HepG2 (cell line): Measurements from ENCODE around the gene BCL2L11. TPM values are rescaled to one million over a fixed set of nuclear protein-coding genes. Genes with fewer than 3 reads are reported as not detected.
A peak's percentile ranks its signal among the peaks of the same experiment; 100 is the strongest.

Source experiments
- ATRX ChIP-seq: sonication (generic); formaldehyde crosslinking; IDR thresholded peaks from 2 replicates; pipeline ENCODE4 v1.4.0; 2020; ENCODE audit warnings: missing genetic modification reagents, borderline replicate concordance
- BHLHE40 ChIP-seq: IDR thresholded peaks from 2 replicates; pipeline ENCODE4 v1.6.1; 2011; ENCODE audit warnings: low read length, improper control_type of control experiment
- DMAP1 ChIP-seq: IDR thresholded peaks from 2 replicates; pipeline ENCODE4 v1.6.1; 2016
- E2F2 ChIP-seq: sonication (generic); formaldehyde crosslinking; IDR thresholded peaks from 2 replicates; pipeline ENCODE4 v1.4.0; 2020; ENCODE audit warnings: missing genetic modification reagents, borderline replicate concordance
- HCFC1 ChIP-seq: fragments of 150-350 bp; IDR thresholded peaks from 2 replicates; pipeline ENCODE4 v1.6.1; 2014; ENCODE audit warnings: low read depth, low read length
- HMG20A ChIP-seq: IDR thresholded peaks from 2 replicates; pipeline ENCODE4 v1.6.1; 2016; ENCODE audit warnings: borderline replicate concordance
- KDM5A ChIP-seq: fragments of 200-600 bp; sonication (generic); IDR thresholded peaks from 2 replicates; pipeline ENCODE4 v1.7.0; 2018; ENCODE audit warnings: antibody characterized with exemption, mild to moderate bottlenecking, low read length, borderline replicate concordance
- PCBP1 ChIP-seq: fragments of 200-400 bp; formaldehyde crosslinking; IDR thresholded peaks from 2 replicates; pipeline ENCODE4 v1.6.1; 2017; ENCODE audit warnings: mild to moderate bottlenecking, low read depth, low read length, borderline replicate concordance
- PHF5A ChIP-seq: IDR thresholded peaks from one replicate; pipeline ENCODE4 v1.6.1; 2018; ENCODE audit warnings: low read depth, missing genetic modification reagents; ENCODE audit not compliant: unreplicated experiment
- PPARG ChIP-seq: conservative IDR thresholded peaks from 2 replicates; pipeline ENCODE4 v1.6.1; 2016; ENCODE audit warnings: missing biosample characterization, missing genetic modification reagents
- SNAI1 ChIP-seq: sonication (generic); formaldehyde crosslinking; IDR thresholded peaks from 2 replicates; pipeline ENCODE4 v1.5.0; 2020; ENCODE audit warnings: mild to moderate bottlenecking, missing genetic modification reagents, borderline replicate concordance
- TBX3 ChIP-seq: fragments of 450-650 bp; IDR thresholded peaks from 2 replicates; pipeline ENCODE4 v1.6.1; 2017; ENCODE audit warnings: antibody characterized with exemption, mild to moderate bottlenecking, inconsistent platforms, borderline replicate concordance
- U2AF1 ChIP-seq: fragments of 200-400 bp; formaldehyde crosslinking; optimal IDR thresholded peaks from 2 replicates; pipeline ENCODE3; 2017; ENCODE audit warnings: mild to moderate bottlenecking, low read depth, low read length
- ZBTB7A ChIP-seq: sonication (generic); formaldehyde crosslinking; IDR thresholded peaks from 2 replicates; pipeline ENCODE4 v1.8.0; 2022; ENCODE audit warnings: mild to moderate bottlenecking, missing genetic modification reagents
- ZNF124 ChIP-seq: sonication (generic); formaldehyde crosslinking; IDR thresholded peaks from 2 replicates; pipeline ENCODE4 v1.4.0; 2020; ENCODE audit warnings: missing genetic modification reagents
- ZNF20 ChIP-seq: sonication (generic); formaldehyde crosslinking; IDR thresholded peaks from 2 replicates; pipeline ENCODE4 v1.4.0; 2020; ENCODE audit warnings: mild to moderate bottlenecking, moderate library complexity, missing genetic modification reagents
- ZNF24 ChIP-seq: fragments of 450-650 bp; IDR thresholded peaks from 2 replicates; pipeline ENCODE4 v1.6.1; 2017; ENCODE audit warnings: antibody characterized with exemption, mild to moderate bottlenecking
- ZNF3 ChIP-seq: IDR thresholded peaks from 2 replicates; pipeline ENCODE4 v1.7.0; 2017; ENCODE audit warnings: inconsistent platforms
- ZNF432 ChIP-seq: sonication (generic); formaldehyde crosslinking; IDR thresholded peaks from 2 replicates; pipeline ENCODE4 v1.5.0; 2020; ENCODE audit warnings: missing genetic modification reagents, mild to moderate bottlenecking, borderline replicate concordance
- polyA plus RNA-seq, 8 experiments: library from polyadenylated mRNA; depleted of rRNA in 3 of 8; stranded (reverse) in 7 of 8; unstranded in 1 of 8; fragments of >200 nt; fragmentation: Illumina TruSeq in 4 of 8; extraction: Trizol in 4 of 8; gene quantifications; 2 replicates each; pipeline versions ENCODE4 v1.2.1 to v1.2.3, GENCODE V29; 2011 to 2016; ENCODE audit warnings: low read depth in 4 of 8, missing spikeins in 1 of 8, mixed read lengths in 1 of 8; ENCODE audit not compliant: insufficient read depth in 1 of 8
- total RNA-seq, 5 experiments: library from RNA; depleted of rRNA; stranded (reverse); fragments of >200 nt; fragmentation: Illumina TruSeq; extraction: Trizol; gene quantifications; 2 replicates each; pipeline ENCODE4 v1.2.3, GENCODE V29; 2016; ENCODE audit warnings: low read depth in 1 of 5
- TF ChIP-seq, protein P1 (sequence below): sonication (generic); formaldehyde crosslinking; IDR thresholded peaks from 2 replicates; pipeline ENCODE4 v1.4.0; 2020; ENCODE audit warnings: missing genetic modification reagents
- TF ChIP-seq, protein P2 (sequence below): sonication (generic); formaldehyde crosslinking; IDR thresholded peaks from 2 replicates; pipeline ENCODE4 v1.5.1; 2020; ENCODE audit warnings: mild to moderate bottlenecking, missing genetic modification reagents, moderate library complexity
- TF ChIP-seq, protein P3 (sequence below): sonication (generic); formaldehyde crosslinking; IDR thresholded peaks from 2 replicates; pipeline ENCODE4 v1.4.0; 2020; ENCODE audit warnings: missing genetic modification reagents
- TF ChIP-seq, protein P4 (sequence below): IDR thresholded peaks from 2 replicates; pipeline ENCODE4 v1.6.1; 2016; ENCODE audit warnings: missing genetic modification reagents, missing compliant biosample characterization

The BCL2L11 gene
- total and polyA plus RNA-seq, 2 of the 13 experiments (the other 11 are each of a cell fraction or from before 2014, with no cell fraction given): 6.1 to 9.7 TPM

DNA sequence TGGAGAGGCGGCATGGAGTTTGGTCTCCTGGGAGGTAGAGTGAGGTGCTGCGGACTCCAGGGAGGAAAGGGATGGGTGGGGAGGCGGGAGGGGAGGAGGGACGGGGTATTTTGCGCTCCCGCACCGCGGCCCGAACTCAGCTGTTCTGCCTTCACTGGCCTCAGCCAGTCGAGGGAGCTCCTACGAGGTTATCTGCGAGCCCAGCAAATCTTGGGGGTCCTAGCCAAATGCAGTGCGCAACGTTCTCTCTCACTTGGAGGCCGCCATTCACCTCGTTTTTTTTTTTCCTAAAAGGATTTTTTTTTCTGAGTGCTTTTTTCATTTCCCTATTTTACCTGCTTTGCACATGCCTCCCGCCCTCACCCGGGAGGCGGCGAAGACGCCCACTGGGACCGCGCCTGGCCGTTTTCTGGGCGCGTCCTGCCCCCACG is 877 bp upstream of the BCL2L11 start (continued):
- TF ChIP-seq, protein P1, sequence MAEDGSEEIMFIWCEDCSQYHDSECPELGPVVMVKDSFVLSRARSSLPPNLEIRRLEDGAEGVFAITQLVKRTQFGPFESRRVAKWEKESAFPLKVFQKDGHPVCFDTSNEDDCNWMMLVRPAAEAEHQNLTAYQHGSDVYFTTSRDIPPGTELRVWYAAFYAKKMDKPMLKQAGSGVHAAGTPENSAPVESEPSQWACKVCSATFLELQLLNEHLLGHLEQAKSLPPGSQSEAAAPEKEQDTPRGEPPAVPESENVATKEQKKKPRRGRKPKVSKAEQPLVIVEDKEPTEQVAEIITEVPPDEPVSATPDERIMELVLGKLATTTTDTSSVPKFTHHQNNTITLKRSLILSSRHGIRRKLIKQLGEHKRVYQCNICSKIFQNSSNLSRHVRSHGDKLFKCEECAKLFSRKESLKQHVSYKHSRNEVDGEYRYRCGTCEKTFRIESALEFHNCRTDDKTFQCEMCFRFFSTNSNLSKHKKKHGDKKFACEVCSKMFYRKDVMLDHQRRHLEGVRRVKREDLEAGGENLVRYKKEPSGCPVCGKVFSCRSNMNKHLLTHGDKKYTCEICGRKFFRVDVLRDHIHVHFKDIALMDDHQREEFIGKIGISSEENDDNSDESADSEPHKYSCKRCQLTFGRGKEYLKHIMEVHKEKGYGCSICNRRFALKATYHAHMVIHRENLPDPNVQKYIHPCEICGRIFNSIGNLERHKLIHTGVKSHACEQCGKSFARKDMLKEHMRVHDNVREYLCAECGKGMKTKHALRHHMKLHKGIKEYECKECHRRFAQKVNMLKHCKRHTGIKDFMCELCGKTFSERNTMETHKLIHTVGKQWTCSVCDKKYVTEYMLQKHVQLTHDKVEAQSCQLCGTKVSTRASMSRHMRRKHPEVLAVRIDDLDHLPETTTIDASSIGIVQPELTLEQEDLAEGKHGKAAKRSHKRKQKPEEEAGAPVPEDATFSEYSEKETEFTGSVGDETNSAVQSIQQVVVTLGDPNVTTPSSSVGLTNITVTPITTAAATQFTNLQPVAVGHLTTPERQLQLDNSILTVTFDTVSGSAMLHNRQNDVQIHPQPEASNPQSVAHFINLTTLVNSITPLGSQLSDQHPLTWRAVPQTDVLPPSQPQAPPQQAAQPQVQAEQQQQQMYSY: no peak
- TF ChIP-seq, protein P2, sequence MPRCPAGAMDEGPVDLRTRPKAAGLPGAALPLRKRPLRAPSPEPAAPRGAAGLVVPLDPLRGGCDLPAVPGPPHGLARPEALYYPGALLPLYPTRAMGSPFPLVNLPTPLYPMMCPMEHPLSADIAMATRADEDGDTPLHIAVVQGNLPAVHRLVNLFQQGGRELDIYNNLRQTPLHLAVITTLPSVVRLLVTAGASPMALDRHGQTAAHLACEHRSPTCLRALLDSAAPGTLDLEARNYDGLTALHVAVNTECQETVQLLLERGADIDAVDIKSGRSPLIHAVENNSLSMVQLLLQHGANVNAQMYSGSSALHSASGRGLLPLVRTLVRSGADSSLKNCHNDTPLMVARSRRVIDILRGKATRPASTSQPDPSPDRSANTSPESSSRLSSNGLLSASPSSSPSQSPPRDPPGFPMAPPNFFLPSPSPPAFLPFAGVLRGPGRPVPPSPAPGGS: no peak
- TF ChIP-seq, protein P3, sequence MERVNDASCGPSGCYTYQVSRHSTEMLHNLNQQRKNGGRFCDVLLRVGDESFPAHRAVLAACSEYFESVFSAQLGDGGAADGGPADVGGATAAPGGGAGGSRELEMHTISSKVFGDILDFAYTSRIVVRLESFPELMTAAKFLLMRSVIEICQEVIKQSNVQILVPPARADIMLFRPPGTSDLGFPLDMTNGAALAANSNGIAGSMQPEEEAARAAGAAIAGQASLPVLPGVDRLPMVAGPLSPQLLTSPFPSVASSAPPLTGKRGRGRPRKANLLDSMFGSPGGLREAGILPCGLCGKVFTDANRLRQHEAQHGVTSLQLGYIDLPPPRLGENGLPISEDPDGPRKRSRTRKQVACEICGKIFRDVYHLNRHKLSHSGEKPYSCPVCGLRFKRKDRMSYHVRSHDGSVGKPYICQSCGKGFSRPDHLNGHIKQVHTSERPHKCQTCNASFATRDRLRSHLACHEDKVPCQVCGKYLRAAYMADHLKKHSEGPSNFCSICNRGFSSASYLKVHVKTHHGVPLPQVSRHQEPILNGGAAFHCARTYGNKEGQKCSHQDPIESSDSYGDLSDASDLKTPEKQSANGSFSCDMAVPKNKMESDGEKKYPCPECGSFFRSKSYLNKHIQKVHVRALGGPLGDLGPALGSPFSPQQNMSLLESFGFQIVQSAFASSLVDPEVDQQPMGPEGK (CRISPR knock-in tag): no peak
- peak; percentile 24; the same call in 1 of the 2 replicates for TF ChIP-seq ZNF20 (CRISPR knock-in tag)
- TF ChIP-seq SNAI1 (CRISPR knock-in tag): 0 out of 2 replicates have a peak, but pooled peaks have one; percentile 48
- TF ChIP-seq E2F2: peak; percentile 5; the same call in 1 of the 2 replicates
- no peak for TF ChIP-seq ZNF24
- TF ChIP-seq DMAP1 (CRISPR knock-in tag): no peak
- no peak for TF ChIP-seq ZBTB7A (CRISPR knock-in tag)
- no peak for TF ChIP-seq ZNF432 (CRISPR knock-in tag)
- TF ChIP-seq PHF5A (CRISPR knock-in tag): no peak
- TF ChIP-seq, protein P4, sequence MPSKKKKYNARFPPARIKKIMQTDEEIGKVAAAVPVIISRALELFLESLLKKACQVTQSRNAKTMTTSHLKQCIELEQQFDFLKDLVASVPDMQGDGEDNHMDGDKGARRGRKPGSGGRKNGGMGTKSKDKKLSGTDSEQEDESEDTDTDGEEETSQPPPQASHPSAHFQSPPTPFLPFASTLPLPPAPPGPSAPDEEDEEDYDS (CRISPR knock-in tag): no peak
- TF ChIP-seq HCFC1: no peak
- 0 out of 2 replicates have a peak, but pooled peaks have one; percentile 1 for TF ChIP-seq PPARG
- TF ChIP-seq PCBP1: 0 out of 2 replicates have a peak, but pooled peaks have one; percentile 72
- no peak for TF ChIP-seq HMG20A (CRISPR knock-in tag)
- TF ChIP-seq ATRX (CRISPR knock-in tag): no peak
- no peak for TF ChIP-seq KDM5A
- TF ChIP-seq ZNF3 (CRISPR knock-in tag): no peak
- TF ChIP-seq TBX3: no peak
- no peak for TF ChIP-seq ZNF124 (CRISPR knock-in tag)
- no peak for TF ChIP-seq U2AF1
- TF ChIP-seq BHLHE40: no peak
